HepG2 (cell line): ENCODE results near the gene SNRPD3. TPM values are rescaled to one million over a fixed set of nuclear protein-coding genes. Genes with fewer than 3 reads are reported as not detected.

Source experiments
- CHD4 ChIP-seq: fragments of 200-600 bp; sonication (generic); IDR thresholded peaks from 2 replicates; pipeline ENCODE4 v1.7.0; 2017; ENCODE audit warnings: mild to moderate bottlenecking, low read length, borderline replicate concordance
- MAF1 ChIP-seq: sonication (generic); formaldehyde crosslinking; IDR thresholded peaks from 2 replicates; pipeline ENCODE4 v1.5.0; 2020; ENCODE audit warnings: missing genetic modification reagents, borderline replicate concordance
- TMF1 ChIP-seq: sonication (generic); formaldehyde crosslinking; IDR thresholded peaks from 2 replicates; pipeline ENCODE4 v1.8.1; 2022; ENCODE audit warnings: low read depth, missing genetic modification reagents
- TOPORS ChIP-seq: sonication (generic); formaldehyde crosslinking; IDR thresholded peaks from 2 replicates; pipeline ENCODE4 v1.8.0; 2023; ENCODE audit warnings: mild to moderate bottlenecking, missing genetic modification reagents
- ZNF335 ChIP-seq: sonication (generic); formaldehyde crosslinking; IDR thresholded peaks from 2 replicates; pipeline ENCODE4 v1.4.0; 2020; ENCODE audit warnings: missing genetic modification reagents
- polyA plus RNA-seq, 8 experiments: library from polyadenylated mRNA; depleted of rRNA in 3 of 8; stranded (reverse) in 7 of 8; unstranded in 1 of 8; fragments of >200 nt; fragmentation: Illumina TruSeq in 4 of 8; extraction: Trizol in 4 of 8; gene quantifications; 2 replicates each; pipeline versions ENCODE4 v1.2.1 to v1.2.3, GENCODE V29; 2011 to 2016; ENCODE audit warnings: low read depth in 4 of 8, missing spikeins in 1 of 8, mixed read lengths in 1 of 8; ENCODE audit not compliant: insufficient read depth in 1 of 8
- total RNA-seq, 5 experiments: library from RNA; depleted of rRNA; stranded (reverse); fragments of >200 nt; fragmentation: Illumina TruSeq; extraction: Trizol; gene quantifications; 2 replicates each; pipeline ENCODE4 v1.2.3, GENCODE V29; 2016; ENCODE audit warnings: low read depth in 1 of 5
- TF ChIP-seq, protein P1 (sequence below): IDR thresholded peaks from 2 replicates; pipeline ENCODE4 v1.6.1; 2016
- TF ChIP-seq, protein P2 (sequence below): sonication (generic); formaldehyde crosslinking; IDR thresholded peaks from 2 replicates; pipeline ENCODE4 v1.5.0; 2020; ENCODE audit warnings: missing genetic modification reagents
- TF ChIP-seq, protein P3 (sequence below): sonication (generic); formaldehyde crosslinking; IDR thresholded peaks from 2 replicates; pipeline ENCODE4 v1.9.0; 2021; ENCODE audit warnings: missing genetic modification reagents, borderline replicate concordance
- TF ChIP-seq, protein P4 (sequence below): sonication (generic); formaldehyde crosslinking; IDR thresholded peaks from 2 replicates; pipeline ENCODE4 v1.5.0; 2020; ENCODE audit warnings: missing genetic modification reagents, mild to moderate bottlenecking, borderline replicate concordance
- TF ChIP-seq, protein P5 (sequence below): sonication (generic); formaldehyde crosslinking; IDR thresholded peaks from 2 replicates; pipeline ENCODE4 v1.4.0; 2020; ENCODE audit warnings: missing genetic modification reagents; ENCODE audit errors: not compliant biosample characterization
- TF ChIP-seq, protein P6 (sequence below): sonication (generic); formaldehyde crosslinking; IDR thresholded peaks from 2 replicates; pipeline ENCODE4 v1.5.1; 2020; ENCODE audit warnings: mild to moderate bottlenecking, moderate library complexity, missing genetic modification reagents
- TF ChIP-seq, protein P7 (sequence below): sonication (generic); formaldehyde crosslinking; IDR thresholded peaks from 2 replicates; pipeline ENCODE4 v1.5.0; 2020; ENCODE audit warnings: mild to moderate bottlenecking, missing genetic modification reagents, borderline replicate concordance

Gene SNRPD3
- total and polyA plus RNA-seq, 2 of the 13 experiments (the other 11 are each of a cell fraction or from before 2014, with no cell fraction given) = 110 to 209 TPM

DNA sequence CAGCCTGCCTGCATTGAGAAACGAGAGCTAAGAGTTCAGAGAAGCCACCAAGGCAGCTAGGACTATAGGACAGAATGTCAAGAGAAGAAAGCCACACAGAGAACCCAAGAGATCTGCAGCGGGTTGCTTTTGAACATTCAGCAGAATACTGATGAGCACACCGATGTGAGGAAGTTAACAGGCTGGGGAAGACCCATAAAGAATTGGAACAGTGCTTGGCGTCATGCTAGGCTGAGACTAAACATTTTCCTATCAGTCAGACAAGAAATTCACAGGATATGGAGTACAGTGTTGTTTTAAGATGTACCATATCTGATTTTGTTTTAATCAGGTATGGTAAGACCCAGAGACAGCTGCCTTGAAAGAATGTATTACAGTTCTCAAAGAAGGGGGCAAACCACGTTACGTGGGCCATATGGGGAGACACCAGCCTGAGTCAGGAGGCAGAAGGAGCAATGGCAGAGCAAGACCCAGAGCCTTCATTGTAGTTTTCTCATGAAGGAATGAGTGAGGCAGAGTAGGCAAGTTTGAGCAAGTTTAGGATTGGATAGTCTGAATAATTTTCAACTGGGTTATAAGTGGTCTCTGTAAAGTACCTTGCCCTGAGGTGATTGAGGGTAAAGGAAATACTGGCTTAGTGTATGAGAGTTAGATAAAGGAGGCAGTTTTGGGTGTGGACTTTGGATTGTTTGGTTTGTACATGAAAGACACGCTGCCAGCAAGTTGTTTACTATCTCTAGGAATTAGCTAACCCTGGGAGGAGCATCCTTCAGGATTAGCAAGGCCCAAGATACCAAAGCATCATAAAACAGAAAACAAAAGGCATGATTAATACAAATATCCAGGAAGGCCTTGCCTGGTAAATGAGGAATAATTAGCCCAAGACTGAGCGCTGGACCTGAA lies 22.8 kb downstream of the SNRPD3 start (continued):
- TF ChIP-seq, protein P1, sequence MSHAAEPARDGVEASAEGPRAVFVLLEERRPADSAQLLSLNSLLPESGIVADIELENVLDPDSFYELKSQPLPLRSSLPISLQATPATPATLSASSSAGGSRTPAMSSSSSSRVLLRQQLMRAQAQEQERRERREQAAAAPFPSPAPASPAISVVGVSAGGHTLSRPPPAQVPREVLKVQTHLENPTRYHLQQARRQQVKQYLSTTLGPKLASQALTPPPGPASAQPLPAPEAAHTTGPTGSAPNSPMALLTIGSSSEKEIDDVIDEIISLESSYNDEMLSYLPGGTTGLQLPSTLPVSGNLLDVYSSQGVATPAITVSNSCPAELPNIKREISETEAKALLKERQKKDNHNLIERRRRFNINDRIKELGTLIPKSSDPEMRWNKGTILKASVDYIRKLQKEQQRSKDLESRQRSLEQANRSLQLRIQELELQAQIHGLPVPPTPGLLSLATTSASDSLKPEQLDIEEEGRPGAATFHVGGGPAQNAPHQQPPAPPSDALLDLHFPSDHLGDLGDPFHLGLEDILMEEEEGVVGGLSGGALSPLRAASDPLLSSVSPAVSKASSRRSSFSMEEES = peak; percentile 72; the same call in 1 of the 2 replicates
- TF ChIP-seq, protein P2, sequence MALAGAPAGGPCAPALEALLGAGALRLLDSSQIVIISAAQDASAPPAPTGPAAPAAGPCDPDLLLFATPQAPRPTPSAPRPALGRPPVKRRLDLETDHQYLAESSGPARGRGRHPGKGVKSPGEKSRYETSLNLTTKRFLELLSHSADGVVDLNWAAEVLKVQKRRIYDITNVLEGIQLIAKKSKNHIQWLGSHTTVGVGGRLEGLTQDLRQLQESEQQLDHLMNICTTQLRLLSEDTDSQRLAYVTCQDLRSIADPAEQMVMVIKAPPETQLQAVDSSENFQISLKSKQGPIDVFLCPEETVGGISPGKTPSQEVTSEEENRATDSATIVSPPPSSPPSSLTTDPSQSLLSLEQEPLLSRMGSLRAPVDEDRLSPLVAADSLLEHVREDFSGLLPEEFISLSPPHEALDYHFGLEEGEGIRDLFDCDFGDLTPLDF (CRISPR knock-in tag) = no peak
- TF ChIP-seq TOPORS (CRISPR knock-in tag) (no peak), TMF1 (CRISPR knock-in tag) (no peak), ZNF335 (CRISPR knock-in tag) (peak; percentile 61; the same call in 1 of the 2 replicates), CHD4 (no peak; the same call in 1 of the 2 replicates), MAF1 (no peak)
- TF ChIP-seq, protein P3, sequence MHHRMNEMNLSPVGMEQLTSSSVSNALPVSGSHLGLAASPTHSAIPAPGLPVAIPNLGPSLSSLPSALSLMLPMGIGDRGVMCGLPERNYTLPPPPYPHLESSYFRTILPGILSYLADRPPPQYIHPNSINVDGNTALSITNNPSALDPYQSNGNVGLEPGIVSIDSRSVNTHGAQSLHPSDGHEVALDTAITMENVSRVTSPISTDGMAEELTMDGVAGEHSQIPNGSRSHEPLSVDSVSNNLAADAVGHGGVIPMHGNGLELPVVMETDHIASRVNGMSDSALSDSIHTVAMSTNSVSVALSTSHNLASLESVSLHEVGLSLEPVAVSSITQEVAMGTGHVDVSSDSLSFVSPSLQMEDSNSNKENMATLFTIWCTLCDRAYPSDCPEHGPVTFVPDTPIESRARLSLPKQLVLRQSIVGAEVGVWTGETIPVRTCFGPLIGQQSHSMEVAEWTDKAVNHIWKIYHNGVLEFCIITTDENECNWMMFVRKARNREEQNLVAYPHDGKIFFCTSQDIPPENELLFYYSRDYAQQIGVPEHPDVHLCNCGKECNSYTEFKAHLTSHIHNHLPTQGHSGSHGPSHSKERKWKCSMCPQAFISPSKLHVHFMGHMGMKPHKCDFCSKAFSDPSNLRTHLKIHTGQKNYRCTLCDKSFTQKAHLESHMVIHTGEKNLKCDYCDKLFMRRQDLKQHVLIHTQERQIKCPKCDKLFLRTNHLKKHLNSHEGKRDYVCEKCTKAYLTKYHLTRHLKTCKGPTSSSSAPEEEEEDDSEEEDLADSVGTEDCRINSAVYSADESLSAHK (CRISPR knock-in tag) = no peak
- TF ChIP-seq, protein P4, sequence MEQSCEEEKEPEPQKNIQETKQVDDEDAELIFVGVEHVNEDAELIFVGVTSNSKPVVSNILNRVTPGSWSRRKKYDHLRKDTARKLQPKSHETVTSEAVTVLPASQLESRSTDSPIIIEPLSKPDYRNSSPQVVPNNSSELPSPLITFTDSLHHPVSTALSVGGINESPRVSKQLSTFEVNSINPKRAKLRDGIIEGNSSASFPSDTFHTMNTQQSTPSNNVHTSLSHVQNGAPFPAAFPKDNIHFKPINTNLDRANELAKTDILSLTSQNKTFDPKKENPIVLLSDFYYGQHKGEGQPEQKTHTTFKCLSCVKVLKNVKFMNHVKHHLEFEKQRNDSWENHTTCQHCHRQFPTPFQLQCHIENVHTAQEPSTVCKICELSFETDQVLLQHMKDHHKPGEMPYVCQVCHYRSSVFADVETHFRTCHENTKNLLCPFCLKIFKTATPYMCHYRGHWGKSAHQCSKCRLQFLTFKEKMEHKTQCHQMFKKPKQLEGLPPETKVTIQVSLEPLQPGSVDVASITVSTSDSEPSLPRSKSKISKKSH = no peak
- TF ChIP-seq, protein P5, sequence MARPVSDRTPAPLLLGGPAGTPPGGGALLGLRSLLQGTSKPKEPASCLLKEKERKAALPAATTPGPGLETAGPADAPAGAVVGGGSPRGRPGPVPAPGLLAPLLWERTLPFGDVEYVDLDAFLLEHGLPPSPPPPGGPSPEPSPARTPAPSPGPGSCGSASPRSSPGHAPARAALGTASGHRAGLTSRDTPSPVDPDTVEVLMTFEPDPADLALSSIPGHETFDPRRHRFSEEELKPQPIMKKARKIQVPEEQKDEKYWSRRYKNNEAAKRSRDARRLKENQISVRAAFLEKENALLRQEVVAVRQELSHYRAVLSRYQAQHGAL (CRISPR knock-in tag) = no peak
- TF ChIP-seq, protein P6, sequence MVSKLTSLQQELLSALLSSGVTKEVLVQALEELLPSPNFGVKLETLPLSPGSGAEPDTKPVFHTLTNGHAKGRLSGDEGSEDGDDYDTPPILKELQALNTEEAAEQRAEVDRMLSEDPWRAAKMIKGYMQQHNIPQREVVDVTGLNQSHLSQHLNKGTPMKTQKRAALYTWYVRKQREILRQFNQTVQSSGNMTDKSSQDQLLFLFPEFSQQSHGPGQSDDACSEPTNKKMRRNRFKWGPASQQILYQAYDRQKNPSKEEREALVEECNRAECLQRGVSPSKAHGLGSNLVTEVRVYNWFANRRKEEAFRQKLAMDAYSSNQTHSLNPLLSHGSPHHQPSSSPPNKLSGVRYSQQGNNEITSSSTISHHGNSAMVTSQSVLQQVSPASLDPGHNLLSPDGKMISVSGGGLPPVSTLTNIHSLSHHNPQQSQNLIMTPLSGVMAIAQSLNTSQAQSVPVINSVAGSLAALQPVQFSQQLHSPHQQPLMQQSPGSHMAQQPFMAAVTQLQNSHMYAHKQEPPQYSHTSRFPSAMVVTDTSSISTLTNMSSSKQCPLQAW (CRISPR knock-in tag) = peak; percentile 88
- TF ChIP-seq, protein P7, sequence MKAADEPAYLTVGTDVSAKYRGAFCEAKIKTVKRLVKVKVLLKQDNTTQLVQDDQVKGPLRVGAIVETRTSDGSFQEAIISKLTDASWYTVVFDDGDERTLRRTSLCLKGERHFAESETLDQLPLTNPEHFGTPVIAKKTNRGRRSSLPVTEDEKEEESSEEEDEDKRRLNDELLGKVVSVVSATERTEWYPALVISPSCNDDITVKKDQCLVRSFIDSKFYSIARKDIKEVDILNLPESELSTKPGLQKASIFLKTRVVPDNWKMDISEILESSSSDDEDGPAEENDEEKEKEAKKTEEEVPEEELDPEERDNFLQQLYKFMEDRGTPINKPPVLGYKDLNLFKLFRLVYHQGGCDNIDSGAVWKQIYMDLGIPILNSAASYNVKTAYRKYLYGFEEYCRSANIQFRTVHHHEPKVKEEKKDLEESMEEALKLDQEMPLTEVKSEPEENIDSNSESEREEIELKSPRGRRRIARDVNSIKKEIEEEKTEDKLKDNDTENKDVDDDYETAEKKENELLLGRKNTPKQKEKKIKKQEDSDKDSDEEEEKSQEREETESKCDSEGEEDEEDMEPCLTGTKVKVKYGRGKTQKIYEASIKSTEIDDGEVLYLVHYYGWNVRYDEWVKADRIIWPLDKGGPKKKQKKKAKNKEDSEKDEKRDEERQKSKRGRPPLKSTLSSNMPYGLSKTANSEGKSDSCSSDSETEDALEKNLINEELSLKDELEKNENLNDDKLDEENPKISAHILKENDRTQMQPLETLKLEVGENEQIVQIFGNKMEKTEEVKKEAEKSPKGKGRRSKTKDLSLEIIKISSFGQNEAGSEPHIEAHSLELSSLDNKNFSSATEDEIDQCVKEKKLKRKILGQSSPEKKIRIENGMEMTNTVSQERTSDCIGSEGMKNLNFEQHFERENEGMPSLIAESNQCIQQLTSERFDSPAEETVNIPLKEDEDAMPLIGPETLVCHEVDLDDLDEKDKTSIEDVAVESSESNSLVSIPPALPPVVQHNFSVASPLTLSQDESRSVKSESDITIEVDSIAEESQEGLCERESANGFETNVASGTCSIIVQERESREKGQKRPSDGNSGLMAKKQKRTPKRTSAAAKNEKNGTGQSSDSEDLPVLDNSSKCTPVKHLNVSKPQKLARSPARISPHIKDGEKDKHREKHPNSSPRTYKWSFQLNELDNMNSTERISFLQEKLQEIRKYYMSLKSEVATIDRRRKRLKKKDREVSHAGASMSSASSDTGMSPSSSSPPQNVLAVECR (CRISPR knock-in tag) = peak; percentile 46; the same call in 1 of the 2 replicates
